OCI-M1 (cell line): ENCODE results near the gene PACRG.

Source experiments
- DNase-seq: peaks from one replicate; lab custom pipeline; 2025; lab: John Stamatoyannopoulos, UW

Gene PACRG

GRCh38 chr6:163200694-163201093 is 472.9 kb downstream of the PACRG start:
- no peak for DNase-seq

GRCh38 chr6:163201855-163202254 is 474.1 kb downstream of the PACRG start:
- no peak for DNase-seq

DNA sequence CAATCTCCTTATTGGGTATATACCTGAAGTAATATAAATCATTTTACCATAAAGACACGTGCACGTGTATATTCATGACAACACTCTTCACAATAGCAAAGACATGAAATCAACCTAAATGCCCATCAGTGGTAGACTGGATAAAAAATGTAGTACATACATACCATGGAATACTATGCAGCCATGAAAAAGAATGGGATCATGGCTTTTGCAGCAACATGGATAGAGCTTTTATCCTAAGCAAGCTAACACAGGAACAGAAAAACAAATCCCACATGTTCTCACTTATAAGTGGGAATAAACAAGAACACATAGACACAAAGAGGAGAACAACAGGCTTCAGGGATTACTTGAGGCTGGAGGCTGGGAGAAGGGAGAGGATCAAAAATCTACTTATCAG is 478.4 kb downstream of the PACRG start:
- no peak for DNase-seq

- DNase-seq, result no peak
Observed at GRCh38 chr6:163207431-163208383, 479.9 kb downstream of the PACRG start.

GRCh38 chr6:163209005-163209404 is 481.2 kb downstream of the PACRG start:
- no peak for DNase-seq

DNA sequence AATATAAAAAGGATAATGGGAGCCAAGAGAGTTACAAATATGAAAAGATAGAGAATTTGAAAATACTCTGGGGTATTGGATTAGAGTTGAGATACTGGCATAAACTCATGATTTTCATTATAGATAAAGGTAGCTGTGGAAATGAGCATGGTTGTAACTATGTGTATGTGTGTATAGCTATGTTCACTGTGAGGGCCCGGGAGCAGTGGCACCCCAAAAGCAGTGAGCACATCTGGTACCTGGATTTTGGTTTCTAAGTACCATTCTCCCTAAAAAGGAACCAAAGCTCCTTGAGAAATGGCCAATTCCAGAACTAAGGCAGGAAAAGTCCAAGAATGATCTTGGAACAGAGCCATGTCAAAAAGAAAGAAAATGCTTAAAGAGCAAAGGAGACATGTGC is 484.3 kb downstream of the PACRG start:
- DNase-seq, result no peak

DNA sequence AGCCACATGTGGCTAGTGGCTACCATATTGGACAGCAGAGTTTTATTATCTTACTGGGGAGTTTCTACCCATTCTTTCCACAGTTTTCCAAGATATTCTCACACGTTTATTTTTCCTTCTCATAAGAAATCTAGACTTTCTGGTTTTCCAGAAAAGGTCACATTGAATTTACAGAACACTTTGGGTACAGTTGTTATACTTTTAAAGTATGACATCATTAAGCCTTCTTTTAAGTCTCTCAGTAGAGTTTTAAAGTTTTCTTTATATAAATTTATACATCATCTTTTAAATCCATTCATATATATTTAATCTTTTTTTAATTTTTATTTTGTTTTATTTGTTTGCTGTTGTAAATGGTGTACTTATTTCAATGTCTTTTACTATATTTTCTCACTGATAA is 486.5 kb downstream of the PACRG start:
- DNase-seq, result no peak

- DNase-seq, result no peak
Observed at GRCh38 chr6:163218361-163218894, 490.7 kb downstream of the PACRG start.

DNA sequence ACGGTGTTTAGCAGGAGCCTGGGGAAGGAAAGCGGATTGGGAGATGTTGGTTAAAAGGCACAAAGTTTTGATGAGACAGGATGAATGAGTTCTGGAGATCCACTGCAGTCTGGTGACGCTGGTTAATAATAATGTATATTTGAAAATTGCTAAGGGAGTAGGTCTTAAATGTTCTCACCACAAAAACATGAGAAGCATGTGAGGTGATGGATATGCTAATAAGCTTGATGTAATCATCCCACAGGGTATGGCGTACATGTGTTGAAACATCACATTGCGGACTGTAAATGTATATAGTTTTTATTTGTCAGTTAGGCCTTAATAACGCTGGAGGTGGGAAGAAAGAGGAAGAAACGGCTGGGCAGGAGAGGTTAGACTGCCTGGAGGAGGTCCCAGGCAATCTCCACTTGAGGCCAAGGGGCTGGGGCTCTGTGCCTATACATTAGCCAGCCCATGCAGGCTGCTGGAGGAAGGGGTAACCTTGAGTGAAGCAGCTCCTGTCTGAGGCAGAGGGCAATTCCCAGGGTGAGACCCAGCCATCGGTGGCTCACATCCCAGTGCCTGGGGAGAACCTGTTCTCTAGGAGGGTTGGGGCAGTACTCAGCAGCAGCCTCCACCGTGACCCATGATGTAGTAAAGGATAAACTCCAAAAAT is 498.5 kb downstream of the PACRG start:
- DNase-seq, result no peak

- DNase-seq, result no peak
Observed at GRCh38 chr6:163226836-163227485, 499.2 kb downstream of the PACRG start.

DNA sequence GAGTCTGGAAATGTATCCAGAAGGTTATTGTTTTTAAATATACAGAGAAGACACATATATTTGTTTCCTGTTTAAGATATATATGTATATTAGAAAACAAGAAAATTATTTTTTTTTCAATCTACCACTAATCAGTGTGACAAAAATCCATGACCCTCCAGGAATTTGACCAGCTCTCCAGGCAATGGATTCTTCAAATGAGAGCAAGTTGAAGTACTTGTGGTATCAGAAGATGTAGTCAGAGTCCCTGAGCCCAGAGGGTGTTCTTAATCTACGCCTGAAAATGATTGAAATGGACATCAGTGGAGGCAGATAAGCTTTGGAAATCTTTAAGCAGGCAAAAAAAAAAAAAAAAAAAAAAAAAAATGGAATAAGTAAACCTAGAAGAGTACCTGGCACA is 500.3 kb downstream of the PACRG start:
- DNase-seq, result no peak

DNA sequence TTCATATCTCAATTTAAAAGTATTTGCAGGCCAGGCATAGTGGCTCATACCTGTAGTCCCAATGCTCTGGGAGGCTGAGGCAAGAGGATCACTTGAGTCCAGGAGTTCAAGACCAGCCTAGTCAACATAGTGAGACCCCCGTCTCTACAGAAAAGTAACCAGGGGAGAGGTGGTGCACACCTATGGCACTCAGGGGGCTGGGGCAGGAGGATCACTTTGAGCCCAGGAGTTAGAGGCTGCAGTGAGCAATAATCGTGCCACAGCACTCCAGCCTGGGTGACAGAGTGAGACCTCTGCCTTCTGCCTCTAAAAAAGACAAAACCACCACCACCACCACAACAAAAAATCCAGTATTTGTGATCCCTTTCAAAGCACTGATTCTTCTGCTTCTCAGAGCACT is 501.3 kb downstream of the PACRG start:
- no peak for DNase-seq

GRCh38 chr6:163230901-163231300 is 503.1 kb downstream of the PACRG start:
- DNase-seq, result no peak

GRCh38 chr6:163231356-163232014 is 503.7 kb downstream of the PACRG start:
- DNase-seq, result no peak

DNA sequence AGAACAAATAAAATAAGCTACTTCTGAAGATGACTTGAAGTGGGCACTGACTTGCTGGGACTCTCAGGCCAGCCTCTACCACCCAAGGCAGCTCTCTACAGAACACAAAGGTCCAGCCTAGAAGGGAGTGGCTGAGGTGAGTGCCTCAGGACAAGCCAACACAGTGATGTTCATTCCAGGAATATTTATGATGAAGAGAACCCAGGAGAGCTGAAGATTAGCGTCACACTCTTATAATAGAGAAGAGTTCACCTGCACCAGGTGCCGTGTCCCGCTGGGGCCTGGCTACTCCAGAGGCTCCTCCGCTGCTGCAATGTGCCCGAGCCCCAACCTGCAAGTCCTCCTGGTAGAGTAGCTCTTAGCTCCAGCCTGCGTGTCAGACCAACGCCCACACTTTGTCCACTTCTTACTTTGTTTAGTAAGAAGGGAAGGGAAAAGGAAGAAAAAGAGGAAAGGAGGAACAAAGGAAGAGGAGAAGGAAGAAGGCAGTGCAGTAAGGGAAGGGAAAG is 504.3 kb downstream of the PACRG start:
- DNase-seq, result no peak

DNA sequence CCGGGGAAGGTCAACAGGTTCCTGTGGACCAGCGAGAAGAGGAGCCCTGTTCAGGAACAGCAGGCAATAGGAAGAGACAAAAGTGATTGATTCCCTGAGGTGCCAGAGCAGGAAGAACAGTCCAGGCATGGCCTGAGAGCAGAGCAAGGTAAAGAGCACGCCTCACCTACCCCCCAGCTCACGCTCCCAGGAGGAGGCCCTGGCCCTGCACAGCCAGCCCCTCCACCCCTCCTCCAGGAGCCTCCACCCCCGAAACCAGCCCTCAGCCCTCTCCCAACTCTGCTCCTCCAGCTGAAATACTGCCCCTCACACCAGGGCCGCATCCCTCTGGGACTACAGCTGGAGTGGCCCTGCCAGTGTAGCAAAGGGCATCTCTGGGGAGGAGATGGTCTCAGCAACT is 504.9 kb downstream of the PACRG start:
- no peak for DNase-seq

DNA sequence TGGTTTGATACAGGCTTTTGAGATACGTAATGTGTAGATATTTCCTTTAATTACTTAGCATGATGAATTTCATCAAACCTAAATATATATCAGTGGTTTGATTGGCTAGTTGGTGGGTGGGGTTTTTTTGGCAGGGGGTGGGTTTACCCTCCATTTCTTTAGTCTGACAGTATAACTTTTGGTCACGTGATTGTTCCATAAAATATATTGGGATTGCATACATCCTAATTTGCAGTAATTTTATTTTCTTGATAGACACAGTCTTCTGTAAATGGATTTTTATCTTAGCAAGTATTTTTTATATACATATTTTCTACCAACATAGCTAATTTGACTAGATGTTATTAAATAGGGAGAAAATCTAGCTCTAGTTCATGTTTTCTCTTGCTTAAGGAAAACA is 509.3 kb downstream of the PACRG start:
- no peak for DNase-seq

GRCh38 chr6:163239572-163240340 is 512.0 kb downstream of the PACRG start:
- DNase-seq, result no peak

DNA sequence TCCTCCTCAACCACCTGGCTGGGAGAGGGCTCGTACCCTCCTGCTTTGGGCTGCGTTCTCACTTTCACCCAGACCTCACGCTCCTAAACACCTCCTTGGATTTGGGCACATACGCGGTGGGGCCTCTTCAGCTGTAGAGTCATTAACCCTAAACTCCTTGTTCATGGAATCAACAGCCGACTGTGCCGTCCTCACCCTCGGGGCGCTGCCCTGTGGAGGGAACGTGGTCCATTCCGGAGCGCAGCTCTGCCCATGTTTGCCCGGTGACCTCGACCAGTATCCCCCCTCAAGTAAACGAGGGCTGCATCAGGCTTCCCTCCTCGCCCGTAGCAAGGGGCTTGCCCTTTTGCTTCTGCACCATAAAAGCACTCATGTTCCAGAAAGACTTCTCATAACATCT is 512.8 kb downstream of the PACRG start:
- DNase-seq, result no peak

DNA sequence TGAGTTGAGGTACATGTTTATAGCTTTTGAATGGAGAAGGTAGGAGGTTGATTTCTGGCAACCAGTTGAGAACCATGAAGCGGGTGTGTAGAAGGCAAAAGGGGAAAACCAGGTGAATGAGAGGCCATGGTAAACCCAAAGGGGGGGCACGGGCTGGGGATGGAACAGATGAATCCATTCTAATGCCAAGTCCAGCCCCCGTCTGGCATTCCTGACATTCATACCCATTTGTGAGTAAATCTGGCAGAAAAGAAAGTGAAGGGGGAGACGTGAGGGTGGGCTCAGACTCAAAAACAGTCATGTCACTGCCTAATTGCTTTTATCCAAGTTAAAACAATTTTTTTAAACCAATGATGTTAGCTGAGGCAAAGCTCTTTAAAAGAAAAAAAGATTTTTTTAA is 513.9 kb downstream of the PACRG start:
- DNase-seq, result no peak

DNA sequence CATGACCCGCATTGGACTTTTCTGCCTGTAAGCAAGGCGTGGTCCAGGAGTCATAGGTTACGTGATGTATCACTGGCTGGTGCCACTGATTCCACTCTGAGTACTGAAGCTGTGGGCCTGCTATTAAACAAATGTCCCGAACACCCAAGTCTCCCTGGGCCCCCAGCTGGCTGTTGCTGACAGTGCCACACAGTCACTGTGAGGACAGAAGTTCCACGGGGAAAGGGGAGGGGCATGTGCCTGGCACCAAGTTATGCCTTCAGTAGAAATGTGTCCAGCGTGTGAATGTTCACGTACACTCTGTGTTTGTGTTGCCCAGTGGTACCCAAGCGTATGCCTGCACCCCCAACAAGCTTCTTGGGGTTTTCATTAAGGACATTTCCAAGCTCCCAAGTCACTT is 515.3 kb downstream of the PACRG start:
- DNase-seq, result no peak
